GM19240 (cell line): Measurements from ENCODE around the gene ROR1.
"Not testable (repeated sequence)": the region's sequence is repeated elsewhere in the genome, so short reads cannot be mapped to it uniquely, and the experiment has no call there.

Experiments used
- DNase-seq: peaks from one replicate; pipeline ENCODE4 v3.0.0; 2011; ENCODE audit warnings: low spot score; ENCODE audit not compliant: insufficient read length

The ROR1 gene

GRCh38 chr1:63792152-63792551 is 18.3 kb downstream of the ROR1 start:
- no peak for DNase-seq

- DNase-seq, result no peak
Measured at GRCh38 chr1:63793741-63794240, 20.0 kb downstream of the ROR1 start.

- no peak for DNase-seq
Measured at GRCh38 chr1:63794354-63794753, 20.5 kb downstream of the ROR1 start.

- no peak for DNase-seq
Measured at GRCh38 chr1:63794939-63795378, 21.1 kb downstream of the ROR1 start.

GRCh38 chr1:63795455-63795854 is 21.6 kb downstream of the ROR1 start:
- no peak for DNase-seq

- no peak for DNase-seq
Measured at GRCh38 chr1:63797056-63797726, 23.4 kb downstream of the ROR1 start.

GRCh38 chr1:63798284-63798683 is 24.5 kb downstream of the ROR1 start:
- no peak for DNase-seq

- no peak for DNase-seq
Measured at GRCh38 chr1:63799307-63799706, 25.5 kb downstream of the ROR1 start.

- no peak for DNase-seq
Measured at GRCh38 chr1:63799820-63800219, 26.0 kb downstream of the ROR1 start.

- DNase-seq, result no peak
Measured at GRCh38 chr1:63802109-63802508, 28.3 kb downstream of the ROR1 start.

GRCh38 chr1:63804829-63805484 is 31.1 kb downstream of the ROR1 start:
- no peak for DNase-seq

GRCh38 chr1:63807046-63807445 is 33.2 kb downstream of the ROR1 start:
- no peak for DNase-seq

GRCh38 chr1:63810936-63811469 is 37.2 kb downstream of the ROR1 start:
- DNase-seq, result no peak

- DNase-seq, result no peak
Measured at GRCh38 chr1:63812071-63812700, 38.4 kb downstream of the ROR1 start.

- DNase-seq, result no peak
Measured at GRCh38 chr1:63813829-63814277, 40.0 kb downstream of the ROR1 start.

- DNase-seq, result not testable (repeated sequence)
Measured at GRCh38 chr1:63816217-63816815, 42.5 kb downstream of the ROR1 start.

GRCh38 chr1:63817152-63817667 is 43.4 kb downstream of the ROR1 start:
- no peak for DNase-seq

- no peak for DNase-seq
Measured at GRCh38 chr1:63817700-63818099, 43.9 kb downstream of the ROR1 start.

- DNase-seq, result no peak
Measured at GRCh38 chr1:63818567-63819325, 44.9 kb downstream of the ROR1 start.

GRCh38 chr1:63819795-63820194 is 46.0 kb downstream of the ROR1 start:
- DNase-seq, result no peak
